Activated CD4-positive, alpha-beta memory T cell treated with anti-CD3 and anti-CD28 coated beads, Interleukin-2, amount 10 ng/mL, durations not matched to agents 7 days and 5 days (primary cell): Measurements from ENCODE around the gene SEC14L5. TPM values are rescaled to one million over a fixed set of nuclear protein-coding genes. Genes with fewer than 3 reads are reported as not detected.

Source experiments
- CTCF ChIA-PET: fragments of 350-600 bp; sonication (Branson Sonifier 250); formaldehyde crosslinking; loops from one replicate; lab custom pipeline; 2021; ENCODE audit warnings: antibody characterized with exemption, inconsistent platforms; lab: Charles Lee
- POLR2A ChIA-PET: fragments of 350-600 bp; sonication (Branson Sonifier 250); formaldehyde crosslinking; loops from one replicate; lab custom pipeline; 2021; ENCODE audit warnings: antibody characterized with exemption; lab: Charles Lee
- DNase-seq: peaks from one replicate; pipeline ENCODE4 v3.0.0-alpha.2; 2020
- H3K27ac Mint-ChIP-seq: one replicate; pipeline ENCODE4 v1.8.0; 2021; ENCODE audit warnings: mild to moderate bottlenecking, mixed read lengths
- H3K27me3 Mint-ChIP-seq: one replicate; pipeline ENCODE4 v1.8.0; 2021; ENCODE audit warnings: mixed read lengths
- H3K36me3 Mint-ChIP-seq: one replicate; pipeline ENCODE4 v1.8.0; 2021; ENCODE audit warnings: low read depth, mixed read lengths
- H3K4me1 Mint-ChIP-seq: one replicate; pipeline ENCODE4 v1.8.0; 2021; ENCODE audit warnings: mixed read lengths
- H3K4me3 Mint-ChIP-seq: one replicate; pipeline ENCODE4 v1.8.0; 2021; ENCODE audit warnings: mild to moderate bottlenecking, mixed read lengths
- H3K9me3 Mint-ChIP-seq: one replicate; pipeline ENCODE4 v1.8.0; 2021; ENCODE audit warnings: mixed read lengths
- total RNA-seq, 2 experiments: library from RNA; stranded (reverse); gene quantifications; one replicate each; pipeline ENCODE4 v1.2.3, GENCODE V29; 2021

The SEC14L5 gene
- total RNA-seq, 2 experiments from 2014 or later, result 0.03 TPM; not detected in 1

DNA sequence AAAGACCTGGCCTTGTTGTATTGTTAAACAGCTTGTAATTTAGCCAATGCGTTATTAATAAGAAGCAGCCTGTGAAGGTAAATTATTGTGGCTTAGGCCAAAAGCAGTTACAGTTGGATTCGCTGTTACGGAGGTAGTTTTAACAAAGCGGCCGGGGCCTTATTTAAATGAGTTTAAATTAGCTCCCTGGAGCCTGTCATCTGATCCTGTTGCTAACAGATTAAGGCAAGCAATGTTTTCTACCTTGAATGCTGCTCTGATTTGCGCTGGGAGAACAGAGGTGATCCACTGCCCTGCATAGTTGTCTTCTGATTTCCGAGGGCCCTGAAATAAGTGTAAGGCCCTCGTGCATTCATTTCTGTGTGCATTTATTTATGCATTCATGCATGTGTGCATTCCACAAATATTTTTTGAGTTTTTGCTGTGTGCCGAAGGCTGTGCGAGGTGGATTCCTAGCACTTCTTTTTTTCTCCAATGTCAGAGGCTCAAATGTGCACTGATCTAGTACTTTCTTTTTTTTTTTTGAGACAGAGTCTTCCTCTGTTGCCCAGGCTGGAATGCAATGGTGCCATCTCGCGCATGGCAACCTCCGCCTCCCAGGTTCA is 10.9 kb downstream of the SEC14L5 start:
- POLR2A ChIA-PET, result no interaction called here
- H3K4me1 Mint-ChIP-seq, result peaks cover 19% of the 10 kb centered on the region
- H3K36me3 Mint-ChIP-seq, result peaks cover 7% of the 10 kb centered on the region
- H3K4me3 Mint-ChIP-seq, result no peak overlapping the region
- no peak for DNase-seq
- CTCF ChIA-PET, result interaction anchor here (0.7 kb wide), 1 partner anchor 233 kb away, joined by 3 read pairs; no protein-coding TSS in a partner anchor
- no peaks in the 10 kb centered on the region for H3K27me3 Mint-ChIP-seq
- no peak overlapping the region for H3K27ac Mint-ChIP-seq
- peaks cover 17% of the 10 kb centered on the region for H3K9me3 Mint-ChIP-seq

DNA sequence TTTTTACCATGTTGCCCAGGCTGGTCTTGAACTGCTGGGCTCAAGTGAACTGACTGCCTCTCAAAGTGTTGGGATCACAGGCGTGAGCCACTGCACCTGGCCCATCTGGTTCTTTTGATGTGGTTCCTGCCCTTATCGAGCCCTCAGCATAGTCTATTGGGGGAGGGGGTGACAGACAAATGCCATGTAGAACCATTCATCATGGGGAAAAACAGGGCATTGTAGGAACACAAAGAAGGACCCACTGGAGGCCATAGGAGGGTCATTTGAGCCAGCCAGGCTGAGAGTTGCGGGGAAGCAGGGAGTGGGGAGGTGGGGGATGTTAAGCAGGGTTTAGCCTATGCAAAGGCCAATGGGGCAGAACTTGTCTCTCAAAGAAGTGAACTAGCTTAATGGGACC is 11.9 kb downstream of the SEC14L5 start:
- H3K27ac Mint-ChIP-seq, result no peak overlapping the region
- H3K4me1 Mint-ChIP-seq, result peaks cover 19% of the 10 kb centered on the region
- no peaks in the 10 kb centered on the region for H3K27me3 Mint-ChIP-seq
- ChIA-PET POLR2A (no interaction called here), CTCF (no interaction called here)
- no peak for DNase-seq
- no peak overlapping the region for H3K4me3 Mint-ChIP-seq
- H3K9me3 Mint-ChIP-seq, result peaks cover 17% of the 10 kb centered on the region
- peaks cover 7% of the 10 kb centered on the region for H3K36me3 Mint-ChIP-seq

DNA sequence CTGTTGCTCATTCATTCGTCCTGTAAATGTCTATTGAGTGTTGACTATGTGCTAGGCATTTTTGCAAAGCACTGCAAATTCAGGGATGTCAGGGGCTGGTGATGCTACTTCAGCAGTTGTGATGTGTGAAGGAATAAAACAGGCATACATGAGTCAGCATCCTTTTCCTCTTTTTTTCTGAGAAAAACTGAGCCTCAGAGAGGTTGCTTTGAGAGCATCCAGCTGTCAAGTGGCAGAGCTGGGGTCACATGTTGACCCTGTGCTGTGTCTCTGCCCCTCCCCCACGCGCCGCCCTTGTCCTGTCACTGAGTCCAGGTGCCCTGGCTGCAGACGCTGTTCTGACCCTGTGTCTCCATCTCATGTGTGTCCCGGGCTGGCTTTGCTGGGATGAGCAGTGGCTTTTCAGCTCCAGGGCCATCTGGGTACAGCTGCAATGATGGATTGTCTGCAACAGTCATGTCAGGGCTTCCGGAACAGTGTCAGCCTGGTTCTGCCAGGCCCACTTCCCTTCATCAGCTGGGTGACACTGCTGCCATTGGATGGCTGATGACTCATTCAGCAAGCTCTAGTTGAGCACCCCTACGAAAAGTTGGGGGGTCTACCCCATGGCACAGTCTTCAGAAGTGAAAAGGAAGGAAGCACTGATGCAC is 14.9 kb downstream of the SEC14L5 start:
- Mint-ChIP-seq H3K4me3 (no peak overlapping the region), H3K36me3 (peaks cover 7% of the 10 kb centered on the region), H3K27me3 (no peaks in the 10 kb centered on the region), H3K4me1 (peaks cover 19% of the 10 kb centered on the region), H3K27ac (peak overlapping the region; percentile 78), H3K9me3 (peaks cover 17% of the 10 kb centered on the region)
- ChIA-PET POLR2A (interaction anchor here (1.0 kb wide), 1 partner anchor 10 kb away, joined by 3 read pairs; no protein-coding TSS in a partner anchor), CTCF (interaction anchor here (1.2 kb wide), 1 partner anchor 53 kb away, joined by 7 read pairs; no protein-coding TSS in a partner anchor)
- DNase-seq, result peak; percentile 31

DNA sequence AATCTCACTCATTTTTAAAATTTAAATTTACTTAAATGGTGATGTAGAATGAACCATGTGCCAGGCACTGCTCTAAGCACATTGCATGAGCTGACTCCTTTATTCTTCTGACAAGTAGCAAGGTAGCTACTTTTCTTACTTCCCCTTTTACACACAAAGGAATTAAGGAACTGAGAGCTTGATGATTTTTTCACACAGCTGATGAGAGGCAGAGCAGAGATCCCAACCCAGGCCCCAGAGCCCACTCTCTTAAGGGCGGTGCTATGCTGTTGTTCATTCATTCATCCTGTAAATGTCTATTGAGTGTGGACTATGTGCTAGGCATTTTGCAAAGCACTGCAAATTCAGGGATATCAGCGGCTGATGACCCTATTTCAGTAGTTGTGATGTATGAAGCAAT is 17.9 kb downstream of the SEC14L5 start:
- CTCF ChIA-PET, result no interaction called here
- H3K27me3 Mint-ChIP-seq, result peaks cover 3% of the 10 kb centered on the region
- H3K4me3 Mint-ChIP-seq, result no peak overlapping the region
- H3K36me3 Mint-ChIP-seq, result peaks cover 7% of the 10 kb centered on the region
- POLR2A ChIA-PET, result no interaction called here
- no peak overlapping the region for H3K27ac Mint-ChIP-seq
- peaks cover 19% of the 10 kb centered on the region for H3K4me1 Mint-ChIP-seq
- no peak for DNase-seq
- peaks cover 16% of the 10 kb centered on the region for H3K9me3 Mint-ChIP-seq

DNA sequence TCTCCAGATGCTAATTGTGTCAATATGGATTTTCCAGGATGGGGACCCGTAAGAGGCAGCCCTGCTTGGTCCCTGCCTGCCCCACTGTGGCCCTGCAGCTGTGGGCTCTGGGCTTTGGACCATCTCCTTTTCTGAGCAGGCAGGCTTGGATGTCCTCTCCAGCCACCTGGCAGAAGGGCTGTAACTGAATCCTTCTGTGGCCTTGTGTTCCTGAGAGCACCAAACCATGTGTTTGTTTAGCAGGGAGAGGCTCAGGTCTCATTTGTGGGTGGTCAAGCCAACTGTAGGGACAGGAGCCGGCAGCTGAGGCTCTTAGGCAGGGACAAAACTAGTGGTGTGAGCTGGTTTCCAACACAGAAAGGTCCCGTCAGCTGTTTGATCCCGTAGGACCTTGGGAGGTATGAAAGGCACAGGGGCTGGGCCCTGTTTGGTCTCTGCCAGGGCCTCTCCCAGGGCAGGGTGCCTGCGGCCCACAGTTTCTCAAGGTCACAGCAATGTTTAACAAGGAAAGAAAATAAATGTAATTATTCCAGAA is 18.5 kb downstream of the SEC14L5 start:
- Mint-ChIP-seq H3K9me3 (peaks cover 10% of the 10 kb centered on the region), H3K27ac (no peak overlapping the region), H3K4me1 (peaks cover 19% of the 10 kb centered on the region), H3K4me3 (no peak overlapping the region), H3K36me3 (peaks cover 7% of the 10 kb centered on the region), H3K27me3 (peaks cover 3% of the 10 kb centered on the region)
- CTCF ChIA-PET, result no interaction called here
- POLR2A ChIA-PET, result no interaction called here
- no peak for DNase-seq

DNA sequence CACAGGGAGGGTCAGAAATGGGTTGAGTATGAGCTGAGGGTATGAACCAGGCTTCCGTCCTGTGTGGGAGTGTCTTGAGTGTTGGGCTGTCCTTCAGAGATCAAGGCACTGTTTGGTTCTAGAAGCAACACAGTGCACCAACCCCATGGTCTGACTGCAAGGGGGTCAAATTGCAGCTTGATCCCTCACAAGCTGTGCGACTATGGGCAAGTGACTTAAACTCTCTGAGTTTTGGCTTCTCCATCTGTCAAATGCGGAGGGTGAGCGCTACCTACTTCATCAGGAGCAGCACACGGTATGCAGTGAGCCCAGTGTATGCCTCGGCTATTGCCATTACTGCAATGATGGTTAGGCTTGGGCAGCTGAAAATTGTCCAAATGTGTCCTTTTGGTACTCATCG is 21.0 kb downstream of the SEC14L5 start:
- H3K9me3 Mint-ChIP-seq, result no peaks in the 10 kb centered on the region
- ChIA-PET CTCF (no interaction called here), POLR2A (no interaction called here)
- no peak overlapping the region for H3K27ac Mint-ChIP-seq
- H3K4me1 Mint-ChIP-seq, result no peaks in the 10 kb centered on the region
- no peaks in the 10 kb centered on the region for H3K36me3 Mint-ChIP-seq
- H3K4me3 Mint-ChIP-seq, result no peak overlapping the region
- no peak for DNase-seq
- H3K27me3 Mint-ChIP-seq, result peaks cover 6% of the 10 kb centered on the region

DNA sequence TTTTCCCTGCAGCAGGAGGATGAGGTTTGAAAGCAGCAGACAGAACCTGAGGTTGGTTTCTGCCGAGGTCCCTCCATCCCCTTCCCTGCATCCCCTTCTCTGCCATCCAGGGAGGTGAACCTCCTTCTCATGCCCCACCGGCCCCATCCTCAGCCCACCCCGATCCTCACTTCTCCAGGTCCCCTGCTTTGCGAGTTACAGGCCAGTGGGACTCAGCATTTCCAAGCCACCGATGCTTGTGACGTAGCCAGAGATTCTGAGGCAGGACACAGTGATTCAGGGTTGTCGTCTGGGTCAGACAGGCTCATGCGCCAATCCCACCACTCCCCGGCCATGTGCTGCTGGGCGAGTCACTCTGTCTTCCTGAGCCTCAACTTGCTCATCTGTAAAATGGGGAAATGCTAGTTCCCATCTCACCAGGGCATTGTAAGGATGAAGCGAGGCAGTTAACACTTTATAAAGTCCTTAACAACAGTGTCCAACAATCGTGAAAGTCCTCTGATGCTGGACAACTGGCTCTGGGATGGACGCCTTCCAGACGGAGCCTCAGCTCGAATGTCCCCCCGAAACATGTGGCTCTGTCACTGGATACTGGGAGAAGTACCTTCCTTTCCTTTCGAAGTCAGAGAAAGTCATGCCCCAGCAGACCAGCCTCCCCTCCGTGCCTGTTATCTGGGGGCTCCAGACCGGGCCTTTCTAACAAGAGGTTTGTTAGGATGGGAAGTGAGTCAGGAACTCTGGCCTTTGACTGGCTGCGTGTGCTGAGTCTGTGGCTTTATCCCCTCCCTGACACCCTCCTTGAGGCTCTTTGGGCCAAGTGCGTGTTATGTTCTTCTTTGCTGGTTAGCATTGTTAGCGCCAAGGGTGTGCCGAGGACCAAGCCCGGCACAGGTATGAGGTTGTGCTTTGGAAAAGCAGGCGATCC is 21.9 kb downstream of the SEC14L5 start:
- CTCF ChIA-PET, result no interaction called here
- H3K9me3 Mint-ChIP-seq, result no peaks in the 10 kb centered on the region
- POLR2A ChIA-PET, result no interaction called here
- no peaks in the 10 kb centered on the region for H3K36me3 Mint-ChIP-seq
- H3K4me1 Mint-ChIP-seq, result no peaks in the 10 kb centered on the region
- DNase-seq, result no peak
- H3K4me3 Mint-ChIP-seq, result no peak overlapping the region
- no peak overlapping the region for H3K27ac Mint-ChIP-seq
- H3K27me3 Mint-ChIP-seq, result peaks cover 6% of the 10 kb centered on the region

DNA sequence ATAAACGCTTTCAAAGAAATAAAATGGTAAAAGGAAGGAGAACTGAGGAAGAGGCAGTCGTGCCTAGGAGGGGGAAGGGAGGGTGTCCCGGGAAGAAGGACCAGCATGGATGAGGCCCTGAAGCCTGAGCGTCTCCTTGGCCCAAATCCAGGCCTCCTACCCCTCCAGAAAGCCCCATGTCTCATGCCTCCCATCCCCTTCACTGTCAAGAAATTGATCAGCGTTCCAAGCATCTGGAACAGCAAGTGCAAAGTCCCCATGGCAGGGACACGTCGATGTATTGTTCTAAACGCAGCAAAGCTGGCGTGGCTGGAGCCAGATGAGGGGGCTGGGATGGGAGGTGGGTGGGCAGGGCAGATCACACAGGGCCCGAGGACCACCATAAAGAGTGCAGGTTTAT is 22.6 kb downstream of the SEC14L5 start:
- ChIA-PET POLR2A (no interaction called here), CTCF (no interaction called here)
- H3K27me3 Mint-ChIP-seq, result peaks cover 6% of the 10 kb centered on the region
- H3K9me3 Mint-ChIP-seq, result no peaks in the 10 kb centered on the region
- no peak overlapping the region for H3K4me3 Mint-ChIP-seq
- no peak overlapping the region for H3K27ac Mint-ChIP-seq
- no peak for DNase-seq
- H3K36me3 Mint-ChIP-seq, result no peaks in the 10 kb centered on the region
- H3K4me1 Mint-ChIP-seq, result no peaks in the 10 kb centered on the region

DNA sequence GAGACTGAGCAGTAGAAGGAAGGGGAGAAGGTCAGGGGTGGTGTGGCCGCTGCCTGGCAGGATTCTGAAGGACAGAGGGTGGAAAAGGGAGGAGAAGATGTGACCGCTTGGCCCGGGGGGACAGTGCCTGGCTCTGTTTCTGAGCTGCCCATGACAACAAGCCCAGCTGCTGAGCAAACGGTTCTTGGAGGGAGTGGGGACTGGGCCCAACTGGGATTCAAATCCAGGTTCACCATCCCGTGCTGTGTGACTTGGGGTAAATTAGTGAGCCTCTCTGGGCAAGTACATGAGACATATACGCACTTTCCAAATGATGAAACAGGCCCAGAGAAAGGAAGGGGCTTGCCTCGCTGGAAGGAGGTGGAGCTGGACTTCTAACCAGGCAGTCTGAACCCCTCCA is 23.3 kb downstream of the SEC14L5 start:
- Mint-ChIP-seq H3K27me3 (peaks cover 9% of the 10 kb centered on the region), H3K27ac (no peak overlapping the region), H3K36me3 (no peaks in the 10 kb centered on the region), H3K4me3 (no peak overlapping the region), H3K9me3 (no peaks in the 10 kb centered on the region), H3K4me1 (no peaks in the 10 kb centered on the region)
- ChIA-PET CTCF (no interaction called here), POLR2A (no interaction called here)
- no peak for DNase-seq

DNA sequence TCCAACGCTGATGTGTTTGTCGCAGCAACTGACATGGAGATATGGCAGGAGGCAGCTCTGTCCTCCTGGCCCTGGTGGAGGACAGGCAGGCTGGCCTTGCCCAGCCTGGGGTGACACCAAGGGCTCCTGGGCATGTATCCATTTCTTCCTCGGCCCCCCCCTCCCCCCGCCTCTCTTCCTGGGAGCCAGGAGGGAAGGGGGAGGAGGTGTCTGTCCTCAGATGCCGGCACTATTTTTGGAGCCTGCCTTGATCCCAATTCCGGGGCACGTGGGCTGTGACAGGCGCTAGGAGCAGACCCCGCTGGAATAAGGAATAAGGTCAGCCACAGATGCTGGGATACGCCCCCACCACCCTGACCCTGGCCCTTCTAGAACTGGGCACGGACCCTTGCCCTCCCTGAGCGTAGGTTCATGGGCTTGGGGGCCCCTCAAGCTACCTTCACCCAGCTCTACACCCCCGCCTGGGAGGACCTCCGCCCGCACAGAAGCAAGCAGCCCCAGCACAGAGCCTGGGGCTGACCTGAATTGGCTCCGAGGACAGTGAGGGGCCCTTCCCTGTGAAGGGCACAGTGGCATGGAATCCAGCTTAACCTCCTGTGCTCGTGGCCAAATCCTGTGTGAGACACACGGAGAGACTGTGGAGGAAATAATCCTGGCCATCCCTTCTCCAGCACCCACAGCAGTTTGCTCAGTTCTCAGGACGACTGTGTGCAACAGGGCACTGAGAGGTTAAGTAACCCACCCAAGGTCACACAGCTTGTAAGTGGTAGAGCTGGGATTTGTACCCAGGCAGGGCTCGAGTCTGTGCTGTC is 24.1 kb downstream of the SEC14L5 start:
- DNase-seq, result no peak
- CTCF ChIA-PET, result no interaction called here
- POLR2A ChIA-PET, result interaction anchor here (0.8 kb wide), 1 partner anchor 9 kb away, joined by 3 read pairs; no protein-coding TSS in a partner anchor
- H3K27ac Mint-ChIP-seq, result no peak overlapping the region
- no peak overlapping the region for H3K4me3 Mint-ChIP-seq
- no peaks in the 10 kb centered on the region for H3K4me1 Mint-ChIP-seq
- no peaks in the 10 kb centered on the region for H3K9me3 Mint-ChIP-seq
- no peaks in the 10 kb centered on the region for H3K36me3 Mint-ChIP-seq
- H3K27me3 Mint-ChIP-seq, result peaks cover 15% of the 10 kb centered on the region

DNA sequence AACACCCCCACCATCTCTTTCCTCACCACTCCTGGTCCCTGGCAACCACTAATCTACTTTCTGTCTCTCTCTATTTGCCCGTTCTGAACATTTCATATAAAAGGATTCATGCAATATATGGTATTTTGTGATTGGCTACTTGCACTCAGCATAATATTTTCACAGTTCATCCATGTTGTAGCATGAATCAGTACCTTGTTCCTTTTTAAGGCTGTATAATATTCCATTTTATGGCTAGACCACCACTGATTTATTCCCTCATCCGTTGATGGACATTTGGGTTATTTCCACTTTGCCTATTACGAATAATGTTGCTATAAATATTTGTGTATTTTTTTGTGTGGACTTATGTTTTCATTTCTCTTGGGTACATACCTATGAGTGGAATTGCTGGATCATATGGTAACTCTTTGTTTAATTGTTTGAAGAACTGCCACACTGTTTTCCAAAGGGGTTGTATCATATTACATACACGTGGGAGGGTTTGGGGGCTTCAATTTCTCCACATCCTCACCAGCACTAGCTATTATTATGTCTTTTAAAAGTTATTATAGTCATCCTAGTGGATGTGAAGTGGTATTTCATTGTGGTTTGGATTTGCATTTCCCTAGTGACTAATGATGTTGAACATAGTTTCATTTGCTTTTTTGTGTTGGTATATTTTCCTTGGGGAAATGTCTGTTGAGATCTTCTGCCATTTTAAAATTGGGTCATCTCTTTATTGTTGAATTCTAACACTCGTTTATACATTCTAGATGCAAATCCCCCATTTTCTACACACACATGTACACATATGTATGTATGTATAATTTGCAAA is 26.3 kb downstream of the SEC14L5 start:
- Mint-ChIP-seq H3K27me3 (peaks cover 28% of the 10 kb centered on the region), H3K9me3 (no peaks in the 10 kb centered on the region), H3K4me3 (no peak overlapping the region), H3K27ac (no peak overlapping the region), H3K4me1 (no peaks in the 10 kb centered on the region), H3K36me3 (no peaks in the 10 kb centered on the region)
- POLR2A ChIA-PET, result no interaction called here
- DNase-seq, result no peak
- CTCF ChIA-PET, result no interaction called here

DNA sequence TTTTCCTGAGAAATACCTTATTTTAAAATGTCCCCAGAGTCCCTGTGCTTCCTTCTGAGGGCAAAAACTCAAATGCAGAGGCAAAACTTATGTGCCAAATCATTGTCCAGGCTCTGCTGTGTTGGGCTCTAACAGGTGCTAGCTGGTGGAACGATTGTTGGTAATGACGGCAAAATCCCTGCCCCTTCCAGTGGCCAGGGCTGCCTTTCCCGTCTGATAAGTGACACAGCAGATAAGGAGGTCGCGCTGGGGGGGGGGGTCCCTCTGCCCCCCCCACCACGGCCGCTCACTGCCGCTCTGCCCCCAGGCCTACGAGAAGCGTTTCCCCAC is 29.1 kb downstream of the SEC14L5 start:
- Mint-ChIP-seq H3K36me3 (no peaks in the 10 kb centered on the region), H3K4me3 (no peak overlapping the region), H3K4me1 (no peaks in the 10 kb centered on the region), H3K27me3 (peaks cover 28% of the 10 kb centered on the region), H3K9me3 (no peaks in the 10 kb centered on the region), H3K27ac (no peak overlapping the region)
- CTCF ChIA-PET, result no interaction called here
- DNase-seq, result no peak
- POLR2A ChIA-PET, result no interaction called here
